ENCODE measurements around the gene MYO18B. TPM values are rescaled to one million over a fixed set of nuclear protein-coding genes. Genes with fewer than 3 reads are reported as not detected.
A peak's percentile ranks its signal among the peaks of the same experiment; 100 is the strongest.

MYO18B gene
- polyA plus RNA-seq, 3 donors, result not detected

- H3K27me3 ChIP-seq (ENCODE audit: control insufficient read depth in 2 of 2, insufficient read depth in 2 of 2, low read length in 2 of 2), result no peaks in the 10 kb centered on the region
- peaks cover 0 to 4% of the 10 kb centered on the region in 2 donors for H3K9me3 ChIP-seq (replicated peaks in 1 of 2; ENCODE audit: control insufficient read depth in 1 of 2, insufficient read depth in 1 of 2, low read length in 2 of 2)
- no peak for DNase-seq
- TF ChIP-seq, protein P1, sequence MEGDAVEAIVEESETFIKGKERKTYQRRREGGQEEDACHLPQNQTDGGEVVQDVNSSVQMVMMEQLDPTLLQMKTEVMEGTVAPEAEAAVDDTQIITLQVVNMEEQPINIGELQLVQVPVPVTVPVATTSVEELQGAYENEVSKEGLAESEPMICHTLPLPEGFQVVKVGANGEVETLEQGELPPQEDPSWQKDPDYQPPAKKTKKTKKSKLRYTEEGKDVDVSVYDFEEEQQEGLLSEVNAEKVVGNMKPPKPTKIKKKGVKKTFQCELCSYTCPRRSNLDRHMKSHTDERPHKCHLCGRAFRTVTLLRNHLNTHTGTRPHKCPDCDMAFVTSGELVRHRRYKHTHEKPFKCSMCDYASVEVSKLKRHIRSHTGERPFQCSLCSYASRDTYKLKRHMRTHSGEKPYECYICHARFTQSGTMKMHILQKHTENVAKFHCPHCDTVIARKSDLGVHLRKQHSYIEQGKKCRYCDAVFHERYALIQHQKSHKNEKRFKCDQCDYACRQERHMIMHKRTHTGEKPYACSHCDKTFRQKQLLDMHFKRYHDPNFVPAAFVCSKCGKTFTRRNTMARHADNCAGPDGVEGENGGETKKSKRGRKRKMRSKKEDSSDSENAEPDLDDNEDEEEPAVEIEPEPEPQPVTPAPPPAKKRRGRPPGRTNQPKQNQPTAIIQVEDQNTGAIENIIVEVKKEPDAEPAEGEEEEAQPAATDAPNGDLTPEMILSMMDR (IDR thresholded peaks at IDR 0.05), result no peak
- peaks cover 19% of the 10 kb centered on the region for H3K4me1 Mint-ChIP-seq
- peak overlapping the region in 2 of 7 donors; percentile 13 to 62 for H3K27ac Mint-ChIP-seq
- no CpG with 5 or more reads among the region's 2 CpGs for WGBS (ENCODE audit: insufficient coverage)
- no peak overlapping the region for H3K27ac ChIP-seq (ENCODE audit: low read depth in 1 of 2, low read length in 2 of 2)
- H3K4me3 ChIP-seq (replicated peaks in 1 of 3; ENCODE audit: low read depth in 2 of 3, low read length in 3 of 3), result no peak overlapping the region
- no peaks in the 10 kb centered on the region for H4K20me1 ChIP-seq (ENCODE audit: insufficient read depth, low read length)
- intact Hi-C loops (cut with micrococcal nuclease), result no loop called here
- H3K27me3 Mint-ChIP-seq (ENCODE audit: low read depth in 3 of 3), result peaks cover 0 to 10% (median 8%) of the 10 kb centered on the region in 3 donors
- H3K9ac ChIP-seq (ENCODE audit: insufficient read depth, low read length, poor library complexity, severe bottlenecking), result no peak overlapping the region
- H3K79me2 ChIP-seq (ENCODE audit: insufficient read depth, low read length), result no peaks in the 10 kb centered on the region
- no peaks in the 10 kb centered on the region for H3K36me3 ChIP-seq (replicated peaks in 1 of 2; ENCODE audit: control insufficient read depth in 1 of 2, insufficient read depth in 2 of 2, low read length in 2 of 2)
- H3K4me2 ChIP-seq (replicated peaks; ENCODE audit: extremely low read depth, low read length, poor library complexity, severe bottlenecking), result peak overlapping the region; percentile 28
- peaks cover 14 to 16% of the 10 kb centered on the region in 2 donors for H3K4me1 ChIP-seq (ENCODE audit: control insufficient read depth in 1 of 2, insufficient read depth in 2 of 2, low read length in 2 of 2)
- no peak overlapping the region for H2AFZ ChIP-seq (ENCODE audit: insufficient read depth, low read depth, low read length, poor library complexity, severe bottlenecking)
- H3K36me3 Mint-ChIP-seq, result no peaks in the 10 kb centered on the region
- peaks cover 0 to 2% (median under 1%) of the 10 kb centered on the region in 7 donors for H3K9me3 Mint-ChIP-seq
- H3K4me3 Mint-ChIP-seq, result no peak overlapping the region
Measured at GRCh38 chr22:25760294-25760693, 18.3 kb downstream of the MYO18B start.

DNA sequence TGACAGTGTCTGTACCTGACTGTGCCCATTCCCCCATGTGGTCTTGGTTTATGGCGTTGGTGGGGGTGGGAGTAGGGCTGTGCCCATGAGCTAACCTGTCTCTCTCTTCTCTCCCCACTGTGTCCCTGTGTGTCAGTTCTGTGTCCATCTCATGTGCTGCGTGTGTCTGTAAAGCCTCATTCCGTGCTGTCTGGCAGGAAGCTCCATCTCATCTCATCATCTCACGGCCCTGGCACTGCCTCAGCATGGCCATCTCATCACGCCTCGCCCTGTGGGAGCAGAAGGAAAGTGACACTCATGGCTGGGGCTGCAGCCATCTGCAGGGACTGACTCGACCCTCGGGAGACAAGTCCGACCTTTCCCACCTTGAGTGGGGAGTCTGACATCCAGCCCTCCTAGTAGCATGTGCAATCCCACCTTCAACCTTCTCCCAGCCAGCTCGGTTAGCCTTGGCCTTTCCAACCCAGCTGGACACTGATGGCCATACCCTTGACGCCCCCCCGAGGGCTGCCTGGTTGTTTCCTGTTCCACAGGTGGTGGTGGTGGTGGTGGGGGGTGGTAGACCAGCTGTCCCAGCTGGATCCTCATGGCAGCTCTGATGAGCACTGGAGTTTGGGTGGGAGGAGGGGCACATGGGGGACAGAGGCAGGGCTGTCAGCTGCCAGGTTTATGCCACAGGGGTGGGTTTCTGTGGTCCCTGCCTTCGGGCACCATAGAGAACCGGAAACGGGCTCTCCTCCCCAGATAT lies 19.0 kb downstream of the MYO18B start:
- H3K4me3 ChIP-seq (replicated peaks in 1 of 3; ENCODE audit: low read depth in 2 of 3, low read length in 3 of 3), result no peak overlapping the region
- no peak overlapping the region for H2AFZ ChIP-seq (ENCODE audit: insufficient read depth, low read depth, low read length, poor library complexity, severe bottlenecking)
- H3K4me1 Mint-ChIP-seq, result peaks cover 19% of the 10 kb centered on the region
- no peaks in the 10 kb centered on the region for H3K79me2 ChIP-seq (ENCODE audit: insufficient read depth, low read length)
- peaks cover 0 to 8% of the 10 kb centered on the region in 2 donors for H3K9me3 ChIP-seq (replicated peaks in 1 of 2; ENCODE audit: control insufficient read depth in 1 of 2, insufficient read depth in 1 of 2, low read length in 2 of 2)
- H4K20me1 ChIP-seq (ENCODE audit: insufficient read depth, low read length), result no peaks in the 10 kb centered on the region
- TF ChIP-seq, protein P1 (IDR thresholded peaks at IDR 0.05), result no peak
- DNase-seq, result no peak
- peaks cover 0 to 10% (median 8%) of the 10 kb centered on the region in 3 donors for H3K27me3 Mint-ChIP-seq (ENCODE audit: low read depth in 3 of 3)
- H3K4me2 ChIP-seq (replicated peaks; ENCODE audit: extremely low read depth, low read length, poor library complexity, severe bottlenecking), result no peak overlapping the region
- H3K9me3 Mint-ChIP-seq, result peaks cover 2 to 8% (median 5%) of the 10 kb centered on the region in 7 donors
- H3K4me3 Mint-ChIP-seq, result no peak overlapping the region
- intact Hi-C loops (cut with micrococcal nuclease), result no loop called here
- peaks cover 14 to 16% of the 10 kb centered on the region in 2 donors for H3K4me1 ChIP-seq (ENCODE audit: control insufficient read depth in 1 of 2, insufficient read depth in 2 of 2, low read length in 2 of 2)
- no peaks in the 10 kb centered on the region for H3K27me3 ChIP-seq (ENCODE audit: control insufficient read depth in 2 of 2, insufficient read depth in 2 of 2, low read length in 2 of 2)
- 91% methylated on average over 8 of the region's 15 CpGs for WGBS (ENCODE audit: insufficient coverage)
- no peaks in the 10 kb centered on the region for H3K36me3 ChIP-seq (replicated peaks in 1 of 2; ENCODE audit: control insufficient read depth in 1 of 2, insufficient read depth in 2 of 2, low read length in 2 of 2)
- H3K9ac ChIP-seq (ENCODE audit: insufficient read depth, low read length, poor library complexity, severe bottlenecking), result no peak overlapping the region
- no peak overlapping the region for H3K27ac Mint-ChIP-seq
- no peaks in the 10 kb centered on the region for H3K36me3 Mint-ChIP-seq
- no peak overlapping the region for H3K27ac ChIP-seq (ENCODE audit: low read depth in 1 of 2, low read length in 2 of 2)
